ENCODE results near the gene PRSS1.
"Not testable (repeated sequence)": the region's sequence is repeated elsewhere in the genome, so short reads cannot be mapped to it uniquely, and the experiment has no call there.

PRSS1 gene

DNA sequence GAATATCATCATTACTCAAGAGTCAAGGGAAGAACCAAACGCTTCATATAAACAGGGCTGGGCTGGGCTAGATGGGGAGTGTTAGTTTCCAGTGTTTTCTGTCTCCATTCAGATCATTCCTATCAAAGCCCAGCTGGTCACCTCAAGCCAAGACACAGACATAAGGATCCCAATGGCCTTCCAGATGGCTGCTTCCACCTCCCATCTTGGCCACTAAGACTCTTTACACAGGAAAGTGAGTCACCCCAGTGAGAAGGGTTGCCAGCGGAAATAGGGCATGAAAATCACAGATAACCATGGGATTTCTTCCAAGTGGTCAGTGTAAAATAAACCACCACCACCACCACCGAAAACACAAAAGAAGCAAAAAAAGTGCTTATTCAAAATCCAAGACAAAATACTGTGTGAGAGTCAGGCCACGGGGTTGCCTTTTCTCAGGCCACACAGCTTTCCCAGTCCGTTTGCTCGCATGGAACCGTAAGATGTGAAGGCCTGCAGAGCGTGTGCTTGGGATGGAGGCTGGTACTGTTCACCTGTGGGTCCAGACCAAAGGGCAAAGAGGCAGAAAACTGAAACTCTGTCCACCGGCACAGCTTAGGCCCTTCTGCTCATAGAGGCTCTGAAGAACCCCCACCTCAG is 27.1 kb downstream of the PRSS1 start:
- Histone ChIP-seq H3K4me3 (ENCODE audit: insufficient read depth, low read length, poor library complexity, severe bottlenecking) (no peak overlapping the region), H3K36me3 (ENCODE audit: low read length) (no peaks in the 10 kb centered on the region), H2AFZ (ENCODE audit: low read depth, low read length, severe bottlenecking) (no peak overlapping the region)

DNA sequence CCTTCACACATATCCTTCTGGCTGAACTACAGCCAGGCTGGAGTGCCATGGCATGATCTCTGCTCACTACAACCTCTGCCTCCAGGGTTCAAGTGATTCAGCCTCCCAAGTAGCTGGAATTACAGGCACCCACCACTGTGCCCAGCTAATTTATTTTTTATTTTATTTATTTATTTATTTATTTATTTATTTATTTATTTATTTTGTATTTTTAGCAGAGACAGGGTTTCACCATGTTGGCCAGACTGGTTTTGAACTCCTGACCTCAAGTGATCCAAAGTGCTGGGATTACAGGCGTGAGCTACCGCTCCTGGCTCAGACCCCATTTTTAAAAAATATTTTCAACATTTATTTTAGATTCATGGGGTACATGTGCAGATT is 27.6 kb downstream of the PRSS1 start:
- not testable (repeated sequence) for H4K20me1 ChIP-seq (ENCODE audit: low read depth, low read length); H2AFZ ChIP-seq (ENCODE audit: low read depth, low read length, severe bottlenecking); H3K9me2 ChIP-seq (replicated peaks; ENCODE audit: insufficient read depth, low read length); H3K79me2 ChIP-seq (ENCODE audit: insufficient read depth, low read length); H3K36me3 ChIP-seq (ENCODE audit: low read length); H3F3A ChIP-seq (ENCODE audit: insufficient read depth); H3K9ac ChIP-seq (ENCODE audit: low read length); H3K27ac ChIP-seq (ENCODE audit: low read depth, low read length); H3K9me3 ChIP-seq (ENCODE audit: insufficient read depth, low read length); H3K27me3 ChIP-seq (ENCODE audit: low read length); H3K4me2 ChIP-seq (ENCODE audit: low read depth, low read length, poor library complexity, severe bottlenecking); H3K4me3 ChIP-seq (ENCODE audit: insufficient read depth, low read length, poor library complexity, severe bottlenecking)

More for the DNA sequence above, 27.1 kb downstream of the PRSS1 start:
- H3K4me2 ChIP-seq (ENCODE audit: low read depth, low read length, poor library complexity, severe bottlenecking) = no peak overlapping the region
- H4K20me1 ChIP-seq (ENCODE audit: low read depth, low read length) = no peaks in the 10 kb centered on the region
- H3K9me2 ChIP-seq (replicated peaks; ENCODE audit: insufficient read depth, low read length) = no peaks in the 10 kb centered on the region
- H3K9ac ChIP-seq (ENCODE audit: low read length) = no peak overlapping the region
- no peaks in the 10 kb centered on the region for H3F3A ChIP-seq (ENCODE audit: insufficient read depth)
- H3K9me3 ChIP-seq (ENCODE audit: insufficient read depth, low read length) = no peaks in the 10 kb centered on the region
- H3K27ac ChIP-seq (ENCODE audit: low read depth, low read length) = no peak overlapping the region
- H3K27me3 ChIP-seq (ENCODE audit: low read length) = no peaks in the 10 kb centered on the region
- TF ChIP-seq EZH2phosphoT487 (conservative IDR thresholded peaks at IDR 0.05; ENCODE audit: low read length) = no peak
- H3K79me2 ChIP-seq (ENCODE audit: insufficient read depth, low read length) = no peaks in the 10 kb centered on the region

DNA sequence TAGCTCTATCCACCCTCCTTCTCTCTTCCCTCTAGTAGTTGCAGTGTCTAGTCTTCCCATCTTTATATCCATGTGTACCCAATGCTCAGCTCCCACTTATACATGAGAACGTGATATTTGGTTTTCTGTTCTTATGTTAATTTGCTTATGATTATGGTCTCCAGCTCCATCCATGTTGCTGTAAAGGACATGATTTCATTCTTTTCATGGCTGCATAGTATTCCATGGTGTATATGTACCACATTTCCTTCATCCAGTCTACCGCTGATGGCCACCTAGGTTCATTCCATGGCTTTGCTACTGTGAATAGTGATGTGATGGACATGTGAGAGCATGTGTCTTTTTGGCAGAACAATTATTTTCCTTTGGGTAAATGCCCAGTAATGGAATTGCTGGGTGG is 28.0 kb downstream of the PRSS1 start:
- Histone ChIP-seq H3F3A (ENCODE audit: insufficient read depth) (no peaks in the 10 kb centered on the region), H3K27me3 (ENCODE audit: low read length) (no peaks in the 10 kb centered on the region), H4K20me1 (ENCODE audit: low read depth, low read length) (no peaks in the 10 kb centered on the region), H3K36me3 (ENCODE audit: low read length) (no peaks in the 10 kb centered on the region), H3K4me2 (ENCODE audit: low read depth, low read length, poor library complexity, severe bottlenecking) (no peak overlapping the region), H3K9me3 (ENCODE audit: insufficient read depth, low read length) (no peaks in the 10 kb centered on the region), H3K9ac (ENCODE audit: low read length) (no peak overlapping the region), H3K27ac (ENCODE audit: low read depth, low read length) (no peak overlapping the region), H3K9me2 (replicated peaks; ENCODE audit: insufficient read depth, low read length) (no peaks in the 10 kb centered on the region), H3K79me2 (ENCODE audit: insufficient read depth, low read length) (no peaks in the 10 kb centered on the region), H3K4me3 (ENCODE audit: insufficient read depth, low read length, poor library complexity, severe bottlenecking) (no peak overlapping the region), H2AFZ (ENCODE audit: low read depth, low read length, severe bottlenecking) (no peak overlapping the region)
- TF ChIP-seq EZH2phosphoT487 (conservative IDR thresholded peaks at IDR 0.05; ENCODE audit: low read length) = no peak
- TF ChIP-seq, protein P1, sequence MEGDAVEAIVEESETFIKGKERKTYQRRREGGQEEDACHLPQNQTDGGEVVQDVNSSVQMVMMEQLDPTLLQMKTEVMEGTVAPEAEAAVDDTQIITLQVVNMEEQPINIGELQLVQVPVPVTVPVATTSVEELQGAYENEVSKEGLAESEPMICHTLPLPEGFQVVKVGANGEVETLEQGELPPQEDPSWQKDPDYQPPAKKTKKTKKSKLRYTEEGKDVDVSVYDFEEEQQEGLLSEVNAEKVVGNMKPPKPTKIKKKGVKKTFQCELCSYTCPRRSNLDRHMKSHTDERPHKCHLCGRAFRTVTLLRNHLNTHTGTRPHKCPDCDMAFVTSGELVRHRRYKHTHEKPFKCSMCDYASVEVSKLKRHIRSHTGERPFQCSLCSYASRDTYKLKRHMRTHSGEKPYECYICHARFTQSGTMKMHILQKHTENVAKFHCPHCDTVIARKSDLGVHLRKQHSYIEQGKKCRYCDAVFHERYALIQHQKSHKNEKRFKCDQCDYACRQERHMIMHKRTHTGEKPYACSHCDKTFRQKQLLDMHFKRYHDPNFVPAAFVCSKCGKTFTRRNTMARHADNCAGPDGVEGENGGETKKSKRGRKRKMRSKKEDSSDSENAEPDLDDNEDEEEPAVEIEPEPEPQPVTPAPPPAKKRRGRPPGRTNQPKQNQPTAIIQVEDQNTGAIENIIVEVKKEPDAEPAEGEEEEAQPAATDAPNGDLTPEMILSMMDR (IDR thresholded peaks at IDR 0.05; ENCODE audit: insufficient read depth, low read length, poor library complexity, severe bottlenecking) = no peak

DNA sequence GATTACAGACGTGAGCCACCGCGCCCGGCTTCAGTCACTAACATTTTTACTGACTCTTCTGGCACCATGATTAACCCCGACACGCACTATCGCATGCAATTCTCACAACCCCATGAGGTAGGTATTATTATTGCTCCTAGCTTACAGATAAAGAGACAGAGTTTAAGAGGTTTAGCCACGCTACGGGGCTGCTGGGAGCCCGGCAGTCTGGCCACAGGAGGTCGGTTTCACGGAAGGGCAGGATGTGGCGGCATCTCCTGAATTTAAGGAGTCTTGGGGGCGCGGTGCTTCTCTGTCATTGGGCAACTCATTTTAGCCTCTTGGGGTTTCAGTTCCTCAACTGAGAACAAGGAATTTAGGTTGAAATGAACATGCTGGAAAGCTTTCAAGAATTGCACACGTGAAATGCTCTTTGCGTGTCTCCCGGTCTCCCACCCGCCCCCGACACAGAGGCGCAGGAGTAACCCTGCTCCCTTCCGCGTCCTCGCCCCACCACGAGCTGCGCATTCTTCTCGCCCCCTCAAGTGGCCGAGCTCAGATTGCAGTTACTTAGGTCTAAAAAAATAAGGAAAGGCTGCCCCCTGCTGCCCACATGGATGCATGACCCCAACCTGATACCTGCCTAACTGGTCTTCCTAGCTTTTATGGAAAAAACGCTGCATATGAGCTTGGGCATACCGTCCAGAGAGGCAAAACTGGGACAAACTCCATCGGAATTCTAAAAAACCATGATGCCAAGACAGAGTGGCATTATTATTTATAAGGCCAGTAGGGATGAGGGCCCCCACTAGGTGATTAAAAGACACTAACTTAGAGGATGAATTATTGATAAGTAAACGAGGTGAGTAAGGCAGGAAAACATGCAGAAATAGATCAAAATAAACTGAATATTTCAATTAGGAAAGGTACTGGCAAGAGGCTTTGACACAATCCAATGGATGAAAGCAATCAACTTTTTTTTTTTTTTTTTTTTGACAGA is 33.9 kb downstream of the PRSS1 start:
- H3K9ac ChIP-seq (ENCODE audit: low read length) = peak overlapping the region; percentile 30
- H4K20me1 ChIP-seq (ENCODE audit: low read depth, low read length) = no peaks in the 10 kb centered on the region
- no peak overlapping the region for H3K27ac ChIP-seq (ENCODE audit: low read depth, low read length)
- H3K79me2 ChIP-seq (ENCODE audit: insufficient read depth, low read length) = no peaks in the 10 kb centered on the region
- no peak for TF ChIP-seq EZH2phosphoT487 (conservative IDR thresholded peaks at IDR 0.05; ENCODE audit: low read length)
- TF ChIP-seq, protein P1 (IDR thresholded peaks at IDR 0.05; ENCODE audit: insufficient read depth, low read length, poor library complexity, severe bottlenecking) = peak; percentile 90
- H3K4me2 ChIP-seq (ENCODE audit: low read depth, low read length, poor library complexity, severe bottlenecking) = peak overlapping the region; percentile 70
- H3F3A ChIP-seq (ENCODE audit: insufficient read depth) = no peaks in the 10 kb centered on the region
- H3K9me3 ChIP-seq (ENCODE audit: insufficient read depth, low read length) = no peaks in the 10 kb centered on the region
- peak overlapping the region; percentile 95 for H2AFZ ChIP-seq (ENCODE audit: low read depth, low read length, severe bottlenecking)
- H3K27me3 ChIP-seq (ENCODE audit: low read length) = no peaks in the 10 kb centered on the region
- no peaks in the 10 kb centered on the region for H3K9me2 ChIP-seq (replicated peaks; ENCODE audit: insufficient read depth, low read length)
- no peaks in the 10 kb centered on the region for H3K36me3 ChIP-seq (ENCODE audit: low read length)
- peak overlapping the region; percentile 42 for H3K4me3 ChIP-seq (ENCODE audit: insufficient read depth, low read length, poor library complexity, severe bottlenecking)

Data from SU-DHL-6 (cell line).